ENCODE data around the gene DCP2. TPM values are rescaled to one million over a fixed set of nuclear protein-coding genes. Genes with fewer than 3 reads are reported as not detected.

Gene DCP2
- total RNA-seq, 1 experiment from 2014 or later = 176 TPM

DNA sequence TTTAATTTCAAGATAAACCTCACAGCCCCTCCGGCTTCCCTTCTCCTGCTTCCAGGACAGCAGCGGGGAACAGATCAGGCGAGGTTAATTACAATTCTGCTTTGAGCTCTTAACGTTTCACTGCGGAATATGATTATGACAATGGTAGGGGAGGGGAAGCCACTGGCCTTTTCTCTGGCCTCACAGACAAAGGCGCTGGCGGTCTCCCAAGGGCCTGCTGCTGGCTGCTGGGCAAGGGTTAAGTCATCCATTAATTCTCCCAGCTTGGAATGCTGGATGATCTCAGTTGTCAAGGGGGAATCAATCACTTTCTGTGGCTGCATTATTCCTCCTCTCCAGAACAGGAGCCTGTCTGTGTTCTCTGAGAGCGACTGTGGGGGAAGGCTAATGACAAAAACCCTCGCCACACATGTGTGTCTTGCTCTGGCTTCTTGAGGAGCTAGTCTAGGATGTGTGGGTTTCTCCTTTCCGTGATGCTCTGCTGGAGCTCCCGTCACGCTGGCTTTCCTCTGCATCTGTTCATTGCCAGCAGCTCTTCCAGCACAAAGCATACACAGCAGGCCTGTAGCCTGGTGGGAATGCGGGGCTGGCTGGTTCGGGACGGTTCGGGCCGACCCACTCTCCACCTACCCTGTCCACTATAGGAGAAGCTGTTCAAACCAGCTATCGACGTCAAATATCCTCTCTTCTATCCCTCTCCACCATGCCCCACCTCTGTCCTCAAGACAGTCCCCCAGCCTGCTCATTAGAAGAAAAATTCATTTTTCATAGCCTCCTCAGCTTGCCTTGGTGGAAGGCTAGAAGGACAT is 82.8 kb downstream of the DCP2 start:
- Histone ChIP-seq H3K9ac (ENCODE audit: extremely low read depth, insufficient read length, low read length) (no peak overlapping the region), H3K4ac (ENCODE audit: low read depth, low read length) (no peak overlapping the region)
- peak; percentile 12 for DNase-seq

More for the DNA sequence above, 82.8 kb downstream of the DCP2 start:
- H3K79me2 ChIP-seq (ENCODE audit: insufficient read depth, low read length) = no peaks in the 10 kb centered on the region
- H3K27ac ChIP-seq (ENCODE audit: insufficient read length, low read depth, low read length) = no peak overlapping the region
- no CpG with 5 or more reads among the region's 19 CpGs for WGBS (ENCODE audit: extremely low coverage, insufficient read length, low lambda C conversion rate)
- Mint-ChIP-seq H3K4me3 (no peak overlapping the region), H3K9me3 (no peaks in the 10 kb centered on the region), H3K4me1 (peaks cover 13 to 15% of the 10 kb centered on the region in 2 experiments), H3K36me3 (ENCODE audit: insufficient read depth in 1 of 3, low read depth in 3 of 3) (peaks cover 0 to 4% (median 2%) of the 10 kb centered on the region in 3 experiments; a peak in 3 of 7 replicates), H3K27ac (peak overlapping the region; percentile 56 to 85 (median 75); a peak in 5 of 7 replicates), H3K27me3 (ENCODE audit: low read depth) (no peaks in the 10 kb centered on the region)
- H4K8ac ChIP-seq (replicated peaks; ENCODE audit: insufficient read length, low read depth, low read length) = no peak overlapping the region
- no peaks in the 10 kb centered on the region for H3K9me3 ChIP-seq (ENCODE audit: control insufficient read depth, low read depth, low read length)
- H3K18ac ChIP-seq (ENCODE audit: insufficient read length, low read depth, low read length) = no peak overlapping the region
- H3T11ph ChIP-seq (ENCODE audit: low read length) = no peak overlapping the region
- TF ChIP-seq CTCF (conservative IDR thresholded peaks at IDR 0.05) = no peak
- H3K23me2 ChIP-seq (ENCODE audit: insufficient read length, low read depth, low read length, poor library complexity, severe bottlenecking) = no peaks in the 10 kb centered on the region
- no peaks in the 10 kb centered on the region; the same call in 1 of the 2 replicates for H3K4me1 ChIP-seq (ENCODE audit: insufficient read depth, low read length)
- H4K91ac ChIP-seq (ENCODE audit: insufficient read length, low read depth, low read length) = no peak overlapping the region
- no peaks in the 10 kb centered on the region for H4K20me1 ChIP-seq (ENCODE audit: control insufficient read depth, insufficient read depth, insufficient read length)
- H3K79me1 ChIP-seq (ENCODE audit: insufficient read depth, low read depth, low read length, poor library complexity, severe bottlenecking) = no peaks in the 10 kb centered on the region
- H4K5ac ChIP-seq (ENCODE audit: insufficient read length, low read depth, low read length) = no peak overlapping the region
- H3K27me3 ChIP-seq (ENCODE audit: insufficient read depth, low read length) = no peaks in the 10 kb centered on the region
- H2BK12ac ChIP-seq (ENCODE audit: insufficient read length, low read depth, low read length) = no peak overlapping the region
- H2BK120ac ChIP-seq (ENCODE audit: low read depth, low read length, poor library complexity, severe bottlenecking) = no peak overlapping the region
- H2BK15ac ChIP-seq (ENCODE audit: low read depth, low read length) = no peak overlapping the region
- no peak overlapping the region for H3K23ac ChIP-seq (ENCODE audit: insufficient read length, low read depth, low read length)
- H2BK5ac ChIP-seq (ENCODE audit: insufficient read length, low read length) = no peak overlapping the region
- no peak overlapping the region for H2AFZ ChIP-seq (ENCODE audit: low read length)
- no peak overlapping the region for H3K4me2 ChIP-seq (ENCODE audit: insufficient read depth, insufficient read length, low read length)
- no peak overlapping the region for H3K56ac ChIP-seq (ENCODE audit: insufficient read length, low read depth, low read length)
- no peak overlapping the region for H3K14ac ChIP-seq (ENCODE audit: insufficient read depth, low read length)
- no peak overlapping the region for H2BK20ac ChIP-seq (ENCODE audit: low read depth, low read length, poor library complexity, severe bottlenecking)
- H2AK5ac ChIP-seq (ENCODE audit: insufficient read length, low read length) = no peak overlapping the region

Measured in H9 (cell line).